ENCODE measurements around the gene REC8.
"Not testable (repeated sequence)": the region's sequence is repeated elsewhere in the genome, so short reads cannot be mapped to it uniquely, and the experiment has no call there.

REC8 gene

DNA sequence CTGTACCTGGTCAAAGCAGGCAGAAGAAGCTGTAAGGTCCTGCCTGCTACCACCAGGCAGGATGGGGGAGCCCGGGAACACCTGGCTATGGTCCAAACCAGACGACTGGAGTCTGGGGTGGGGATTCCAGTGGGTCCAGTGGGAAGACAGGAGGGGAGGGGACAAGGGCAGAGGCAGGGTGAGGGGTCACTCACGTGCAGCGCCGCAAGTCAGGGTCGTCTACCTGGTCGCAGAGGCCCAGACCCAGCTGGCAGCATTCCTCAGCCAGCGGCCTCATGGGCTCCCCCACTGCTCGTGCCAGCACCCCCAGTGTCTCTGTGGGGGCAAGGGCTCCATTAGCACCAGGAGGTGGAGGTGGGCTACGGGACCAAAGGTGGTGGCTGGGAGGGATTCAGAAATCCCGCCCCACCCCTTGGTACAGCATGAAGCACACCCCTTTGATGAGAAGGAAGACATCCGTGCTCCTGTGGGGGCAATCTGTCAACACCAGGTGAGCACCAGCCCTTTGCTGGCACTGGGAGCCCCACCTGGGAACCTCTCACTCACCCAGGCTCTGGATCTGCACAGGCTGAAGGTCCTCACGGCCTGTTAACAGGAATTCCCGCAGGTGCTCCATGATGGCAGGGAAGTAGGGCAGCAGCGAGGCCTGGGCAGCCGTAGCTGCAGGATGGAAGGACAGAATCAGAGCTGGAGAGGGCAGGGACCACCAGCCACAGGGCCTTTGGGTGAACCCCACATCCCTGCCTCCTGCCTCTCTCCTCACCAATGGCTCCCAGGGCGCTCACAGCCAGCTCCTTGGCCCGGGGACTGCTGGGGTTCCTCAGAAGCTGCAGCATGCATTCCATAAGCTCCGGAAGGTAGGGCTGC lies 12.5 kb downstream of the REC8 start:
- DNase-seq (ENCODE audit: low spot score), result no peak

DNA sequence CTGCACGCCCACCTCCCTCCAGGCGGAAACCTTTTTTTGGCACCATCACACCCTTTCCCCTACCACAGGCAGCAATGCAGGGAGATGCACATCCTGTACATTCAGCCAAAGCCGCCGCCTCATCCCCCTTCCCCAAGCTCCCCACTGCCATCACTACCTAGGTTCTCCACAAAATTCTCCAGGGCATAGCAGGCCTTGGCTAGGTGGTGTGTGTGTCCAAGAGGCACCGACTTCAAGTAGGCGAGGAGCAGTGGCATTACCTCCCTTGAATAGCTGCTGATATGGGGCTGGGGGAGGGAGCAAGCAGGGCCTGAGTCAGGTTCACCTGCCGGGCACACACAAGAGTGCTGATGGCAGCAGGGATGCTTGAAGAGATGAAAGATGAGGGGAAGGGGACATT lies 13.1 kb downstream of the REC8 start:
- DNase-seq (ENCODE audit: low spot score), result no peak

DNA sequence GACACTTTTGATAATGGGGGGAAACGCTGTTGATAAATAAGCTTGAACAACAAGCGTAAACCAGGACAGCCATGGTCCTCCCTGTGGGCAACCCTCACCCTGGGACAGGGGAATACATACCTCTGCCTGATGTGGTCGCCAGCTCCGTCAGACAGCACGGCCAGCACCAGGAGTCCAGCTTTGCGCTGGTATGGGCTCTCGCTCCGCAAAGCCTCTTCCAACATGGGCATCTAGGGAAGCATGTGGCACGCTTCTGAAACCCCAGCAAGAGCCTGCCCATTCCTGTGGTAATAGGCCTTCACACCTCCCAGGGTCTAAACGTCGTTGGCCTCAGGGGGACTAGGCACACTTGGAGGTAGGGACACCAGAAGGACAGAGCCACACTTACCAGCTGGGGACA lies 13.9 kb downstream of the REC8 start:
- DNase-seq (ENCODE audit: low spot score), result no peak

DNA sequence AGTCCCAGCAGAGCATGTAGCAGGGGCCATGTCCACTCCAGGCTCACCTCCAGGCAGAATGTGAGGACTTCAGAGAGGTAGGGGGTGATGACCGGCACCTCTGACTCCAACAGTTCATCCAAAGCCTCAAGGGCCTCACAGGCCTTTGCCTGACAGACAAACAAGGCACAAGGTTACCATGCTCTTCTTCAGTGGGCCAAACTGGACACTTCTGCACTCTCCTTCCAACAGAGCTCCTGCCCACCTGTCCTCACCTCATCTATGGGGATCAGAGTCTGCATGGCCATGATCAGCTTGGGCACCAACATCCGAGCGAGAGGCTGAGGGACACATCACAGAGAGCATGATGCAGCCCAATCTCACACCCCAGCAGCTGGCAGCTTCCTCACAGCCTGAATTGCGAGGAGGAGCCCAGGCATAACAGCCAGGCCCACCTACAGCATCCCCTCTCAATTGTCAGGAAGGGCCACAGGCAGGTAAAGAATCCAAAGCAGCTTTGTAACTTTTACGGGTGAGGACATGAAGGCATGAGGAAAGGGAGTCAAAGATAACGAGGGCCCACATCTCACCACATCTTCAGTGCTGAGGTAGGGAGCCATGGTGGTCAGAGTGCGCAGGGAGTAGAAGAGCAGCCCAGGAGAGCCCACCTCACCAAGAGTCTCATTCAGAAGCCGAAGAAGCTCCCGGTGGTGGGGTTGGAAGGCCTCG lies 15.1 kb downstream of the REC8 start:
- no peak for DNase-seq (ENCODE audit: low spot score)

DNA sequence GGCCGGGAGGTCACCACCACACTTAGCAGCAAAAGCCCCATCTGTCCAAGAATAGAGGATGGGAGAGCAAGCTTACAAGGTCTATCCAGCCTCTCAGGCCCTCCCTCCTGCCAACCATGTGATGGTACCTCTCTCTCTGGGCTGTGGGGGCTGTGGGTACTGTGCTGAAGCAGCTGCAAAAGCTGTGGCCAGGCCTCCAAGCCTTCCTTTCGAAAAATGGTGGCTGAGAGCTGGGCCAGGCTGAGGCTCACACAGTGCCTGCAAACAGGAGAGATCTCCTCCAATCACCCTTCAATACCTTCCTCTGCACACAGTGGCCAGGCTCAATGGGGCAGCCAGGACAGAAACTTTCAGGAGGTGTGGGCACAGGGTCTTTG lies 15.6 kb downstream of the REC8 start:
- DNase-seq (ENCODE audit: low spot score), result no peak

DNA sequence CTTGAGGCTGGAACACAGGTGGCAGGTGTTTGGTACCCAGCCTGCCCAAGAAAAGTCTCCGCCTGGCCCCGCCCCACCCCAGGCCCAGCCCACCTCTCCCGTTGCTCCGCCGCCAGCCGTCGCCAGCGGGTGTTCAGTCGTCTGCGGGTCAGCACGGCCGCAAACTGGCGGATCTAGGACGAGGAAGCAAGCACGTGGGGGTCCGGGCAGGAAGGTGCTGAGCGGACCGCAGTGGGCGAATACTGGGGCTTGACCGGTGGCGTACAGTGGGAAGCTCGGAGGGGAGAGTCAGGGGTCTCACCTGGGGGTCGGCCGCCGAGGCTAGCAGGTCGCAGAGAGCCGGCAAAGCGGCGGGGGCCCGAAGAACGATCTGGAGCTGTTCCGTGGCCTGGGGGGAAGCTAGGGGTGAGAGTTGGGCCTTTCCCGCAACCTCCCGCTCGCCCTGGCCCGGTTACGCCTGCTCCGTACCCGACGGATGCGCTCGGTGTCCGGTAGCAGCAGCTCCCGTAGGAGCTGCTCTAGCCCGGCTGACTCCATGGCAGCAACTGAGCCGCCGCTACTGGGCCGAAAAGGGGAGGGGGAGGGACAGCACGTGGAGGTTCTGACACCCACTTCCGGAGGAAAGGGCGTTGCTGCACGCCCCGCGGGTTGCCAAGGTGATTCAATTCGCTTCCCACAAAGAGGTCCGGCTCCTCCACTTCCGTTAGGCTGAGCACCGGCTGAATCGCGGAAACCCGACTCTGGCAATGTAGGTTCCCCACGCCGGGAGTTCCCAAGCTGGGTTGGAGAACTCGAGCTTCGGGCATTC lies 16.6 kb downstream of the REC8 start, which contains the start of gene IPO4:
TSS of gene IPO4 (minus strand) at position 566 of the 808 bp plus-strand sequence. CDS start at position 537, 29 bp downstream.
- DNase-seq (ENCODE audit: low spot score), result peak; percentile 100

DNA sequence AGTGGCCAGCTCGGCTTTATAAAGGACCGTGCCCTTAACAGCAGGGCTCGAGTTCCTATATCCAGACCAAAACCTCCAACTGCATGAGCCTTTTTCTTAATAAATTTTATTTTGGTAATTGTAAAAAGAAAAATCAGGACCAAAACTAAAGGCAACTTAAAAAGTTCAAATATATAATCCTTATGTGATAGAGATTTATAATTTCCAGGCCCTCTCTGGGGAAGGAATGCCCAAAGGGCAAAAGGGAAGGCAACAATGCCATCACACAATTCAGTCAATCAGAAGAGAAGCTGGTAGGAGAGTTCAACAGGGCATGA lies 17.1 kb downstream of the REC8 start:
- DNase-seq (ENCODE audit: low spot score), result no peak

DNA sequence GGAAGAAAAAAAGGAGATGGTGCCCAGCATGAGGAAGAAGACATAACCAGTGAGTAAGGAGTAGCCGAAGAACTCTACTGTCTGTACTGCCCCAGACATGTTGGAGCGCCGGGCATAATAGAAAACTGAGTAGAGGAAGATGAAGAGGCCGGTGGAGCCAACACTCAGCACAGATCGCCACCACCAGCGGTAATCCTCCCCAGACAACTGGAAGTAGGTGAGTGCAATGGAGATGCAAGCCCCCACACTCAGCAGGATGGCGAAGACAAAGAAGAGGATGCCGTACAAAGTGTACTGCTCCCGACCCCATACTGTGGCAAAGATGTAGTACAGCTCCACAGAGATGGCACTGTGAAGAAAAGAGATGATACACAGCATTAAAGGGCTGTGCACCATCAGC lies 17.6 kb downstream of the REC8 start:
- DNase-seq (ENCODE audit: low spot score), result no peak

DNA sequence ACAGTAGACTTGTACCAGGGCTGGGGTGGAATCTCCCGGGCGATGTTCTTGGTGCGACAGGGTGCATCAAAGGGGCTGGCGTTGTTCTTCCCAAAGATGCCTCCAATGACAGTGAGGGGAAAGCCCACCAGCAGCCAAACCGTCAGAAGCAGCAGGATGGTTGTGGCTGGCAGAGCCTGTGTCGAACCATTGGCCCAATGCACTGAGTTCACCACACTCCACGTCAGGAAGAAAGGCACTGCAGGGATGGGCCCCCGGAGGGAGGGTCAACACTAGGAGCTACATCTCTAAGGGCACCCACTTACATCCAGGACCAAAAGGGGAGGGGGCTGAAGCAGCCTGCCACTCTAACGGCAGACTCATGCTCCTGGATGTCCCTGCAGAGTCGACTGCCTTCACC lies 18.5 kb downstream of the REC8 start:
- no peak for DNase-seq (ENCODE audit: low spot score)

DNA sequence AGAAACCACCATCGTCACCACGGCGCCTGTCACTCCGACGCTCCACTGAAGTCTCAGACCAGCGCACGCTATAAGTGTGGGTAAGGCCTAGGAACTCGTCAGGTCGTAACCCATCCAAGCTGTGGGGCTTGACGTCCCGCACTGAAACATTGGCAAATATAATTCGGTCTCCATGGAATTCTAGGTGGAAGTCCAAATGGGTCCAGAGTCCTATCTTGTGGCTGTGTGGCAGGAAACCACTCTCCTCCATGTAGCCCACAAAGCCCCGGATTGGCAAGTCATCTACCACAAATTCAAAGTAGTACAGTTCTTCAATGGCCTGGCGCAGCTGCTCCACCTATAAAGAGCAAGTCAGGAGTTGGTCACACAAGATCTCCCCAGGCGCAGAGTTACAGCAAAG lies 21.1 kb downstream of the REC8 start:
- no peak for DNase-seq (ENCODE audit: low spot score)

DNA sequence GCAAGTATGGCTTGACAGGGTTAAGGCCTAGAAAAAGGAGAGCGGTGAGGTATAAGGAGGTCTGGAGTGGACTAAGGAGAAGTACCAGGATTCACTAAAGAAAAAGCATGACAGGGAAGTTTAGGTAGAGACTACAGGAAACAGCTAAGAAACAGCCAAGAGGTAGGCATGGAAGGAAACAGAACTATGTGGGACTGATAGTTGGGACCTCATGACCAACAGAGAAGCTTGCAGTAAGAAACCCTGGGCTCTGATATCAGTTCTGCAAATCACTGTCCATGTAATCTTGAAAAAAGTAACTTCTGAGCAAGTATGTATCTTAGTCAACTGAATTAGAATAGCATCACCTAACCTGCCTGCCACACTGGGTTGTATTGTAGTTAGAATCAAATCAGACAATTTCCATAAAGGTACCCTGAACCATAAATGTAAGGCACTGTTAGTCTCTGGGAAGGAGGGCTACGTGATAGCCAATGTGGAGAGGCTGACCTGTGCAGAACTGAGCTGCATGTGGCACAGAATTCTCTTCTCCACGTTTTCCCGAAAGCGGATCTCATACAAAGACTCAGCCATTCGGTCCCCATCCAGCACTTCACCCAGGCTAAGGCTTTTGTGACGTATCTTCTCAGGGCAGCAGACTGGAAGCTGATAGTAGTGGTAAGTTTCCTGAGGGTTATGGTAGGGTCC lies 22.4 kb downstream of the REC8 start:
- no peak for DNase-seq (ENCODE audit: low spot score)

DNA sequence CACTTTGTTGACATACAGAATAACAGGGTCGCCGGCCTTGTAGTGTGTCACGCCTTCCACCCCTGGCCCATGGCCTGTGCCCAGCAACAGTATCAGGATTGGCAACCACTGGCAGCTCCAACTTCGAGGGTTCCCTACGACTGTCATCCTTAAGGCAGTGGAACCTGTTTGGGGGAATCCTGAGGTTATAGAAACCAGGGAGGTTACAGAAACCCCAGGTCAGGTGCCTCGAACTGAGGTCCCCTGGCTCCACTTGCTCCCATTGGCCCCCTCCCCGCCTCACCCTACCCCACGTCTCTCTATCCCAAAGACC lies 22.9 kb downstream of the REC8 start:
- DNase-seq (ENCODE audit: low spot score), result no peak

DNA sequence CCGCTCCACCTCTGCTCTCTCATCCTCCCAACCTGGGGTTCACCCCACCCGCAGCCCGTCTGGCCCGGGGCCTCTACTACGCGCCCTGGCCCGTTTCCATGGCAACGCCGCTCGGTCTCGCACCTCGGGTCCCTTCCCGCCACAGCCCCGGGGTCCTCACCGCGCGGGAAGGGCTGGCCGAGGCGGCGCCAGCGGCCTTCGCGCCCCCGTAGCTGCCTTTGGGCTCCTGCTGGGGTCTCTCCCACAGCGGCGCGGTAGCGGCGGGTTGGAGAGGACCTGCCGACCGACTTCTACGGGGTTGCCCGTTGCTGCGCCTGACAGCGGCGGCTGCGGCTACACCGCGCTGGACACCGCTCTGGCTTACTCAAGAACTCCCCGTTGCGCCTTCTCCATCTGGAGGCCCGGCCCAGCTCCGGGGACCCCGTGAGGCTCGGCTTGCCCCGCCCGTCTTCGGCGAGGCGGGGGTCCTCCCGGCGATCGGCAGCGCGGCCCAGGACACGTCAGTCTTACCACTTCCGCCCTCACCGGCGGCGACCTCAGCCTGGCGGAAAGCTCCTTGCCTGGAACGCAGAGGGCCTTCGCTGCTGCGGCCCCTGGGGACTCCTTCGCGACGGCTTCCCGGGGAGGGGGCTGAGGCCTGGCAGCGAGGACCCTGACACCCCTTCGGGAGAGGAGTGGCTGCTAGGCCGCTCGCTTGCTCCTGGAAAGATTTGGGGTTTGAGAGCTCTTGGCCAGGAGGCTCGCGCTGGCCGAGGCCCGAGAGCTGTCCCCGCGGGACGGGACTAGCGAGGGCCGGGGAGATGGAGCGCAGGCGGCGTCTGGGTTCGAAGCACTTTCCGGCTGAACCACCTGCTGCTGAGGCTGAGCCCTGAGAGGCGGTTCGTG lies 23.5 kb downstream of the REC8 start, which contains the start of gene TM9SF1:
TSS of gene TM9SF1 (minus strand) at position 256 of the 885 bp plus-strand sequence. CDS start 422 bp downstream, outside the sequence.
- DNase-seq (ENCODE audit: low spot score), result peak; percentile 90

DNA sequence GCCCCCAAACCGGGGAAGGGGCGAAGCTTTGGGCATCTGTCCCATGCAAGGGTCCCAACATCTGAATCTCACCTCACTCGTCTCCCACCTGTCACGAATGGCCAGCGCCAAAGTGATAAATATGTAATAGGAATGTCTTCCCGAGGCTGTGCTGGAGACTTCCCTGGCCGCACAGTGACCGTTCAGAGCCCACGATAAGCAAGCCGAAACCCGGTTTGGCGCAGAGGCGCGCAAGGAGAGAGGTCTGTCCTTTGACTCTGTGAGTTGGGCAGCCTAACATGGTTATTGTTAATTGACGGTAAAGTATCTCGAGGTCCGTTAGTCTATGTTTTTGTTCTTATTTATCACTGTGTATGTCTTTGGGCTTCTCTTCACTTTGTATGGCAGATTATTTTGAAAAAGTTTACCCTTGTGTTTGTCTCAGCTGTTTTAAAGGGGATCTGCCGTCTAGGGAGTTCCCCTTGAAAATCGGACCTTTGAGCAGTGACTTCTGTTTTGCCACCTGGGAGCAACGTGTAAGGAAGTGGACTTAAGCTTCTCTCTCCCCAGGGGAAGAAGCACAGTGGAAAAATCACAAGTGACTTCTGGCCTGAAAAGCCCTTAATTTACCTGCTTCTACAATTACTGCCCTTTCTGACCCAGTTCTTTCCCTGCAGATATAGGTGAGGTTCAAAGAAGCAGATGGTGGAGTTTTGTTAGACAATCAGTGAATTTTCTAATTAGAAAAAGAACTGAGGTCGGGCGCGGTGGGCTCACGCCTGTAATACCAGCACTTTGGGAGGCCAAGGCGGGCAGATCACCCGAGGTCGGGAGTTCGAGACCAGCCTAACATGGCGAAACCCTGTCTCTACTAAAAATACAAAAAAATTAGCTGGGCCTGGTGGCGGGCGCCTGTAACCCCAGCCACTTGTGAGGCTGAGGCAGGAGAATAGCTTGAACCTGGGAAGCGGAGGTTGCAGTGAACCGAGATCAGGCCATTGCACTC lies 24.5 kb downstream of the REC8 start:
- DNase-seq (ENCODE audit: low spot score), result no peak

DNA sequence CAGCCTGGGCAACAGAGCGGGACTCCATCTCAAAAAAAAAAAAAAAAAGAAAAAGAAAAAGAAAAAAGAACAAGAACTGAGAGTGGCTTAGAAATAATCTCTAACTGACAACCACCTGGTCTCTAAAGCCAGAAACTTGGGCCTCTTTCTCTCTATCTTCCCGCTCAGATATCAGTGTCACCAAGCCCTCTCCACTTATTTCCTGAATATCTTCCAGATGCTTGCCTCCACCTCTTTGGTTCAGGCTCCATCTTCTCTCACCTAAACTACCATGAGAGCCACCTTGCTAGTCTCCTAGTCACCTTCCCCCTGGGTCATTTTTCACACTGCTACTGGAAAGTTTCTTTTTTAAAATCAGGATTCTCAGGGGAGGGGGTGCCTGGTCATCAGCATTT lies 25.2 kb downstream of the REC8 start:
- no peak for DNase-seq (ENCODE audit: low spot score)

DNA sequence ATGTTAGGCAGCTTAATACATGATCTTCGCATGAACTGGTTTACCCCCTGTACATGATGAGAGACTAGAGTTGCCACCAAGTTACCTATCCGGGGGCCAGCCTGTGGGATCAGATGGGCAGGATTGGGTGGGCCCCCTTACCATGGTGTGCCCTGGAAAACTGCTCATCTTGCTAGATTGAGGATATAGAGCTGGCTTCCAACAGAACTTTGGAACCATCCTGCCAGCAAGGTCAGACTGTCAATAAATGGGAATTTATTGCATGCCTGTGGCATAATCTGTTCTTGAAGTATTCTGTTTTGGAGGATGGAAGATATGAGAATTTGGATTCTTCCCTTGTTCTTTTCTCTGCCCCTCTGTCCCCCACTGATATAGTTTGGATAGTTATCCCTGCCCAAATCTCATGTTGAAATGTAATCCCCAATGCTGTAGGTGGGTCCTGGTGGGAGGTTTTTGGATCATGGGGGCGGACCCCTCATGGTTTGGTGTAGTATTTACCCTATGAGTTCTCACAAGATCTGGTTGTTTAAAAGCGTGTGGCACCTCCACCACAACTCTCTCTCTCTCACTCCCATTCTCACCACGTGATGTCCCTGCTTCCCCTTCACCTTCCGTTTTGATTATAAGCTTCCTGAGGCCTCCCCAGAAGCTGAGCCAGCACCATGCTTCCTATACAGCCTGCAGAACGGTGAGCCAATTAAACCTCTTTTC lies 27.1 kb downstream of the REC8 start:
- no peak for DNase-seq (ENCODE audit: low spot score)

DNA sequence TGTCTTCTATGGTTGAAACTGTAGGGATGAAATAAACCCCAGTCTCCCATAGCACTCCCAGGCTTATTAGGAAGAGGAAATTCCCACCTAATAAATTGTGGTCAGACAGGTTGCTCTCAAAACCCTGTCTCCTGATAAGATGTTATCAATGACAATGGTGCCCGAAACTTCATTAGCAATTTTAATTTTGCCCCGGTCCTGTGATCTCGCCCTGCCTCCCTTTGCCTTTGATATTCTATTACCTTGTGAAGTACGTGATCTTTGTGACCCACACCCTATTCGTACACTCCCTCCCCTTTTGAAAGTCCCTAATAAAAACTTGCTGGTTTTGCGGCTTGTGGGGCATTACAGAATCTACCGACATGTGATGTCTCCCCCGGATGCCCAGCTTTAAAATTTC lies 30.7 kb downstream of the REC8 start:
- not testable (repeated sequence) for DNase-seq (ENCODE audit: low spot score)

DNA sequence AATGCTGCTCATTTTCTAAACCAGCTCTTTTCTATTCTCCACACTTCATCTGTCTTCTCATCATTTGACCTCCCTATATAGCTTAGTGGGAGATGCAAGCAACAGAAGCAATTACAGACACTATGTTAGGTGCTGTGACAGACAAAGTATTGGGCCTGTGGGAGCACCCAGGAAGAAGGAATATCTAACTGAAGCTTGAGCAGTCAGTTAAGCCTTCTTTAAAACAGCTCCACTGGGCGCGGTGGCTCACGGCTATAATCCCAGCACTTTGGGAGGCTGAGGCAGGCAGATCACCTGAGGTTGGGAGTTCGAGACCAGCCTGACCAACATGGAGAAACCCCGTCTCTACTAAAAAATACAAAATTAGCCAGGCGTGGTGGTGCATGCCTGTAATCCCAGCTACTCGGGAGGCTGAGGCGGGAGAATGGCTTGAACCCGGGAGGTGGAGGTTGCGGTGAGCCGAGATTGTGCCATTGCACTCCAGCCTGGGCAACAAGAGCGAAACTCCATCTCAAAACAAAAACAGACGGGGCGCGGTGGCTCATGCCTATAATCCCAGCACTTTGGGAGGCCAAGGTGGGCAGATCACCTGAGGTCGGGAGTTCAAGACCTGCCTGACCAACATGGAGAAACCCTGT lies 31.5 kb downstream of the REC8 start:
- DNase-seq (ENCODE audit: low spot score), result not testable (repeated sequence)

Measured in COLO829 (cell line).